Upper lobe of right lung (tissue), 1 donor: Measurements from ENCODE around the gene CCDC7. TPM values are rescaled to one million over a fixed set of nuclear protein-coding genes. Genes with fewer than 3 reads are reported as not detected.
"Not testable (repeated sequence)": the region's sequence is repeated elsewhere in the genome, so short reads cannot be mapped to it uniquely, and the experiment has no call there.

Experiments used
- ATAC-seq: fragments of 200-7000 bp; cut with Tn5 transposase; one replicate; pipeline ENCODE4 v1.9.1; 2020; ENCODE audit warnings: mild to moderate bottlenecking, moderate library complexity
- DNase-seq: peaks from one replicate; pipeline ENCODE4 v3.0.0-alpha.2; 2020
- H3K27ac ChIP-seq: fragments of 200-600 bp; one replicate; pipeline ENCODE4 v1.8.0; 2022
- H3K27me3 ChIP-seq: fragments of 200-600 bp; one replicate; pipeline ENCODE4 v1.8.0; 2022; ENCODE audit warnings: mild to moderate bottlenecking
- H3K36me3 ChIP-seq: fragments of 200-600 bp; one replicate; pipeline ENCODE4 v1.8.0; 2022
- H3K4me1 ChIP-seq: fragments of 200-600 bp; one replicate; pipeline ENCODE4 v1.8.0; 2022
- H3K4me3 ChIP-seq: fragments of 200-600 bp; one replicate; pipeline ENCODE4 v1.8.0; 2022; ENCODE audit warnings: mild to moderate bottlenecking
- H3K9me3 ChIP-seq: fragments of 200-600 bp; one replicate; pipeline ENCODE4 v1.8.0; 2022
- intact Hi-C: fragments of 100-400 bp; cut with DNase I; formaldehyde crosslinking; loops from one replicate; pipeline ENCODE4 v1.11.0; 2022
- total RNA-seq: library from RNA; stranded (reverse); fragmentation: NEBNext Ultra II Directional; extraction: Animal tissue kit (Norgen Biotek cat#: 25700); gene quantifications from one replicate; pipeline ENCODE4 v1.2.1, GENCODE V29; 2021
- TF ChIP-seq, protein P1 (sequence below): fragments of 200-600 bp; IDR thresholded peaks from one replicate; pipeline ENCODE4 v1.8.0; 2022; ENCODE audit warnings: antibody characterized with exemption
- donor health status: DM: no; HTN: yes; CAD: no; lungs with severe emphysema.

Gene CCDC7
- total RNA-seq, 1 donor from 2014 or later, result 23.6 TPM

GRCh38 chr10:32906595-32906994, 460.7 kb downstream of the CCDC7 start:
- H3K27ac ChIP-seq, result no peak overlapping the region
- intact Hi-C loops, result no loop called here
- no peaks in the 10 kb centered on the region for H3K27me3 ChIP-seq
- H3K36me3 ChIP-seq, result peaks cover 79% of the 10 kb centered on the region
- ATAC-seq (no peak), DNase-seq (no peak)
- TF ChIP-seq, protein P1, sequence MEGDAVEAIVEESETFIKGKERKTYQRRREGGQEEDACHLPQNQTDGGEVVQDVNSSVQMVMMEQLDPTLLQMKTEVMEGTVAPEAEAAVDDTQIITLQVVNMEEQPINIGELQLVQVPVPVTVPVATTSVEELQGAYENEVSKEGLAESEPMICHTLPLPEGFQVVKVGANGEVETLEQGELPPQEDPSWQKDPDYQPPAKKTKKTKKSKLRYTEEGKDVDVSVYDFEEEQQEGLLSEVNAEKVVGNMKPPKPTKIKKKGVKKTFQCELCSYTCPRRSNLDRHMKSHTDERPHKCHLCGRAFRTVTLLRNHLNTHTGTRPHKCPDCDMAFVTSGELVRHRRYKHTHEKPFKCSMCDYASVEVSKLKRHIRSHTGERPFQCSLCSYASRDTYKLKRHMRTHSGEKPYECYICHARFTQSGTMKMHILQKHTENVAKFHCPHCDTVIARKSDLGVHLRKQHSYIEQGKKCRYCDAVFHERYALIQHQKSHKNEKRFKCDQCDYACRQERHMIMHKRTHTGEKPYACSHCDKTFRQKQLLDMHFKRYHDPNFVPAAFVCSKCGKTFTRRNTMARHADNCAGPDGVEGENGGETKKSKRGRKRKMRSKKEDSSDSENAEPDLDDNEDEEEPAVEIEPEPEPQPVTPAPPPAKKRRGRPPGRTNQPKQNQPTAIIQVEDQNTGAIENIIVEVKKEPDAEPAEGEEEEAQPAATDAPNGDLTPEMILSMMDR, result no peak
- no peaks in the 10 kb centered on the region for H3K4me1 ChIP-seq
- H3K9me3 ChIP-seq, result no peaks in the 10 kb centered on the region
- no peak overlapping the region for H3K4me3 ChIP-seq

GRCh38 chr10:32909456-32909855, 463.5 kb downstream of the CCDC7 start:
- H3K9me3 ChIP-seq, result no peaks in the 10 kb centered on the region
- TF ChIP-seq, protein P1, result no peak
- DNase-seq (no peak), ATAC-seq (no peak)
- intact Hi-C loops, result no loop called here
- peaks cover 84% of the 10 kb centered on the region for H3K36me3 ChIP-seq
- no peak overlapping the region for H3K4me3 ChIP-seq
- no peak overlapping the region for H3K27ac ChIP-seq
- no peaks in the 10 kb centered on the region for H3K27me3 ChIP-seq
- H3K4me1 ChIP-seq, result no peaks in the 10 kb centered on the region

DNA sequence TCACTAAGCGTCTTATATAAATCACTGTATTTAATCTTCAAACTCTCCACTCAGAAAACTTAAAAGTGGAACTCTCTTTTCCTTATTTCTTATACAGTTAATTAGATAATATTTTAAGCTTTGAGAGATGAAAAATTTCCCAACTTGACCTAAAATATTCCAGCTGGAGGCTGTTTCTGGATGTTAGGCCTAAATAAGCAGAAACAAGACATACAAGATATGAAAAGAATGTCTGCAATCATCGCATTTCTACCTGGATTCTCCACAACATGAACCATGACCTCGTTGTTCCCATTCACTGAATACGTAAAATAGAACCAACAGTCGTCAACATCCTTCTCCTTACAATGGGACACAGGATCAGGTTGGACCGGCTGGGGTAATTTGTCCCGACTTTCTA, 464.0 kb downstream of the CCDC7 start:
- peaks cover 79% of the 10 kb centered on the region for H3K36me3 ChIP-seq
- DNase-seq, intact Hi-C loops, H3K4me1 ChIP-seq, H3K27ac ChIP-seq, H3K9me3 ChIP-seq, H3K27me3 ChIP-seq, H3K4me3 ChIP-seq, ATAC-seq: not testable (repeated sequence)

- Histone ChIP-seq H3K36me3 (peaks cover 68% of the 10 kb centered on the region), H3K4me1 (no peaks in the 10 kb centered on the region), H3K27me3 (no peaks in the 10 kb centered on the region), H3K27ac (no peak overlapping the region), H3K4me3 (no peak overlapping the region), H3K9me3 (no peaks in the 10 kb centered on the region)
- TF ChIP-seq, protein P1, result no peak
- peak; percentile 53 for ATAC-seq
- no peak for DNase-seq
- intact Hi-C loops, result no loop called here
Observed at GRCh38 chr10:32911285-32912016, 465.5 kb downstream of the CCDC7 start.

GRCh38 chr10:32917817-32918216, 471.9 kb downstream of the CCDC7 start:
- H3K4me1 ChIP-seq, H3K27ac ChIP-seq, intact Hi-C loops, H3K9me3 ChIP-seq, H3K27me3 ChIP-seq, ATAC-seq, DNase-seq, H3K4me3 ChIP-seq: not testable (repeated sequence)
- H3K36me3 ChIP-seq, result peaks cover 59% of the 10 kb centered on the region

DNA sequence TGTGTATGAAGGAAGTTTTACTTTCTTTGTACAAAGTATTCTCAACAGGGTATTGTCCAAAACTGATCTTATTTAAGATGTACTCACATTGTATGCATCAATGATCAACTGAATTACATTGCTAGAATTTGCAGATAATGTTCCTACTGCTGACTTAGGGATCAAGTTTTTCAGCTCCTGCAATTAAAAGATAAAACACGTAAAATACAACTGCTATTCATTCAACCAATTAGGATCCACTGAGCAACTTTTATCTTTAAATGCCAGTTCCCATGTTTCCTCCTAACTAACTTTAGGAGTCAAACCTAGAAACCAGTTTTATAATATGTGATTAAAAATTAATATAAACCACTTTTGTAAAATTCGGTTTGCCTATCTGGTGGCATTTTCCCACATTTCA, 476.2 kb downstream of the CCDC7 start:
- Histone ChIP-seq H3K27ac (no peak overlapping the region), H3K9me3 (no peaks in the 10 kb centered on the region), H3K4me3 (no peak overlapping the region), H3K27me3 (no peaks in the 10 kb centered on the region), H3K4me1 (no peaks in the 10 kb centered on the region), H3K36me3 (peaks cover 90% of the 10 kb centered on the region)
- DNase-seq (no peak), ATAC-seq (no peak)
- TF ChIP-seq, protein P1, result no peak
- intact Hi-C loops, result no loop called here

GRCh38 chr10:32923134-32923533, 477.2 kb downstream of the CCDC7 start:
- Histone ChIP-seq H3K9me3 (no peaks in the 10 kb centered on the region), H3K4me1 (no peaks in the 10 kb centered on the region), H3K4me3 (no peak overlapping the region), H3K27me3 (no peaks in the 10 kb centered on the region), H3K36me3 (peaks cover 97% of the 10 kb centered on the region), H3K27ac (no peak overlapping the region)
- ATAC-seq, result no peak
- no peak for DNase-seq
- intact Hi-C loops, result no loop called here
- TF ChIP-seq, protein P1, result no peak
